Measurements from ENCODE around the gene FOLR1.

FOLR1 gene

DNA sequence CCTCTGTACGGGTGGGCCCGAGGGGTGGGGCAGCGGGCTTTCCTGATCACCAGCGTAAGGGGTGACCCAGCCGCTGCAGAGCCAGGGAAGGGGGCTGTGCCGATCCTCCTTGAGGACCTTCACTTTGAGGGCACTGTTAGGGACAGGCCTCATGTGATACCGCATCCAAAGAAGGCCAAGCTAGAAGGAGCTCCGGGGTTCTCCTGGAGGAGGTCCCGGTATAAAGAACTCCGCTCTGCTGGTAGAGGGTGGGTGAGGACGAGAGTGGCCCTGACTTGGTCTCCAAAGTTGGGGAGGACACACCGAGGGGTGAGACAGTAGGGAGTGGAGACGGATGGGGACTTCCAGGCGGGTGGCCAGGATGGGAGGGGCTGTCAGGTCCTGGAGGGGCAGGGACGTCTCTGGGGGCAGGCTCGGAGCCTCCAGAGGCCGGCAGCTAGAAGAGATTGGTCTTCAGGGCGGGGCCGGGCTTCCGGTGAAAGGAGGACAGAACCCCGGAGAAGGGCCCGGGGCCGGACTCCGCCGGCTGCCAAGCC, 47.4 kb downstream of the FOLR1 start:
- H3K27me3 ChIP-seq (ENCODE audit: insufficient read depth, poor library complexity, severe bottlenecking): peaks cover 42% of the 10 kb centered on the region
- peak; percentile 41; the same call in 1 of the 2 replicates for TF ChIP-seq POLR2AphosphoS5 (IDR thresholded peaks at IDR 0.05; ENCODE audit: low read depth)
- TF ChIP-seq, protein P1, sequence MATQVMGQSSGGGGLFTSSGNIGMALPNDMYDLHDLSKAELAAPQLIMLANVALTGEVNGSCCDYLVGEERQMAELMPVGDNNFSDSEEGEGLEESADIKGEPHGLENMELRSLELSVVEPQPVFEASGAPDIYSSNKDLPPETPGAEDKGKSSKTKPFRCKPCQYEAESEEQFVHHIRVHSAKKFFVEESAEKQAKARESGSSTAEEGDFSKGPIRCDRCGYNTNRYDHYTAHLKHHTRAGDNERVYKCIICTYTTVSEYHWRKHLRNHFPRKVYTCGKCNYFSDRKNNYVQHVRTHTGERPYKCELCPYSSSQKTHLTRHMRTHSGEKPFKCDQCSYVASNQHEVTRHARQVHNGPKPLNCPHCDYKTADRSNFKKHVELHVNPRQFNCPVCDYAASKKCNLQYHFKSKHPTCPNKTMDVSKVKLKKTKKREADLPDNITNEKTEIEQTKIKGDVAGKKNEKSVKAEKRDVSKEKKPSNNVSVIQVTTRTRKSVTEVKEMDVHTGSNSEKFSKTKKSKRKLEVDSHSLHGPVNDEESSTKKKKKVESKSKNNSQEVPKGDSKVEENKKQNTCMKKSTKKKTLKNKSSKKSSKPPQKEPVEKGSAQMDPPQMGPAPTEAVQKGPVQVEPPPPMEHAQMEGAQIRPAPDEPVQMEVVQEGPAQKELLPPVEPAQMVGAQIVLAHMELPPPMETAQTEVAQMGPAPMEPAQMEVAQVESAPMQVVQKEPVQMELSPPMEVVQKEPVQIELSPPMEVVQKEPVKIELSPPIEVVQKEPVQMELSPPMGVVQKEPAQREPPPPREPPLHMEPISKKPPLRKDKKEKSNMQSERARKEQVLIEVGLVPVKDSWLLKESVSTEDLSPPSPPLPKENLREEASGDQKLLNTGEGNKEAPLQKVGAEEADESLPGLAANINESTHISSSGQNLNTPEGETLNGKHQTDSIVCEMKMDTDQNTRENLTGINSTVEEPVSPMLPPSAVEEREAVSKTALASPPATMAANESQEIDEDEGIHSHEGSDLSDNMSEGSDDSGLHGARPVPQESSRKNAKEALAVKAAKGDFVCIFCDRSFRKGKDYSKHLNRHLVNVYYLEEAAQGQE (IDR thresholded peaks at IDR 0.05; ENCODE audit: insufficient replicate concordance, low read depth): no peak
- TF ChIP-seq, protein P2, sequence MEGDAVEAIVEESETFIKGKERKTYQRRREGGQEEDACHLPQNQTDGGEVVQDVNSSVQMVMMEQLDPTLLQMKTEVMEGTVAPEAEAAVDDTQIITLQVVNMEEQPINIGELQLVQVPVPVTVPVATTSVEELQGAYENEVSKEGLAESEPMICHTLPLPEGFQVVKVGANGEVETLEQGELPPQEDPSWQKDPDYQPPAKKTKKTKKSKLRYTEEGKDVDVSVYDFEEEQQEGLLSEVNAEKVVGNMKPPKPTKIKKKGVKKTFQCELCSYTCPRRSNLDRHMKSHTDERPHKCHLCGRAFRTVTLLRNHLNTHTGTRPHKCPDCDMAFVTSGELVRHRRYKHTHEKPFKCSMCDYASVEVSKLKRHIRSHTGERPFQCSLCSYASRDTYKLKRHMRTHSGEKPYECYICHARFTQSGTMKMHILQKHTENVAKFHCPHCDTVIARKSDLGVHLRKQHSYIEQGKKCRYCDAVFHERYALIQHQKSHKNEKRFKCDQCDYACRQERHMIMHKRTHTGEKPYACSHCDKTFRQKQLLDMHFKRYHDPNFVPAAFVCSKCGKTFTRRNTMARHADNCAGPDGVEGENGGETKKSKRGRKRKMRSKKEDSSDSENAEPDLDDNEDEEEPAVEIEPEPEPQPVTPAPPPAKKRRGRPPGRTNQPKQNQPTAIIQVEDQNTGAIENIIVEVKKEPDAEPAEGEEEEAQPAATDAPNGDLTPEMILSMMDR (IDR thresholded peaks at IDR 0.05; ENCODE audit: insufficient read depth, low read length): no peak
- TF ChIP-seq GABPA (IDR thresholded peaks at IDR 0.05; ENCODE audit: low read depth): no peak
- H3K27ac ChIP-seq (replicated peaks): no peak overlapping the region
- no peak overlapping the region for H3K4me3 ChIP-seq (replicated peaks; ENCODE audit: insufficient read depth, low read length)
- DNase-seq (ENCODE audit: low read depth in 1 of 2, low spot score in 1 of 2): no peak

DNA sequence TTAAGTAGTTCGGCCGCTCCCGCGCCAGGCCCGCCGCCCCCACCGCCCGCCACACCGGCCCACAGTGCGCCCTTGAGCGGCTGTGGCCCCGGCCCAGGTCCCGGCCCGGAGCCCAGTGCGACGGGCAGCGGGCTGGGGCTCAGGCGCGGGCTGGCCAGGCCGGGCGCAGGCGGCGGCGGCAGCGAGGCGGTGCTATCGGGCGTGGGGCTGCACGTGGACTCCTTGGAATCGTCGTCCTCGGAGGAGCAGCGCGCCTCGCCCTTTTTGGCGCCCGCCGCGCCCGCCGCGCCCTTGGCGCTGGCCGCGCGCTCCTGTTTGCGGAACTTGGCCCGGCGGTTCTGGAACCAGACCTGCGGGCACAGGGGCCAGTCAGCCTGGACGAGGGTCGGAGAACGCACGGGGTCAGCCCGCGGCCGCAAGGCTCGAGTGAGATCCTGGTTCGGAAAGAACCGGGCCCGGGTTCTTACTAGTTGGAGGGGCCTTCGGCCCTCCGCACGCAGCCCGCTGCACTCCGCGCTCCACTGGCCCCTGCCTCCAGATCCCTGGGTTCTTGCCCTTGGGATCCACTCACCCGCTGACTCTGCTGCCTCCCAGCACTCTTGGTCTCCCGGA, 48.0 kb downstream of the FOLR1 start:
- Histone ChIP-seq H3K4me3 (replicated peaks; ENCODE audit: insufficient read depth, low read length) (no peak overlapping the region), H3K27ac (replicated peaks) (no peak overlapping the region), H3K27me3 (ENCODE audit: insufficient read depth, poor library complexity, severe bottlenecking) (peaks cover 48% of the 10 kb centered on the region)
- TF ChIP-seq SPI1 (IDR thresholded peaks at IDR 0.05; ENCODE audit: borderline replicate concordance, low read depth) (no peak), POLR2AphosphoS5 (IDR thresholded peaks at IDR 0.05; ENCODE audit: low read depth) (no peak), GABPA (IDR thresholded peaks at IDR 0.05; ENCODE audit: low read depth) (no peak)
- TF ChIP-seq, protein P2 (IDR thresholded peaks at IDR 0.05; ENCODE audit: insufficient read depth, low read length): no peak
- TF ChIP-seq, protein P1 (IDR thresholded peaks at IDR 0.05; ENCODE audit: insufficient replicate concordance, low read depth): no peak
- DNase-seq (ENCODE audit: low read depth in 1 of 2, low spot score in 1 of 2): peak in 1 of 2 experiments; percentile 23

DNA sequence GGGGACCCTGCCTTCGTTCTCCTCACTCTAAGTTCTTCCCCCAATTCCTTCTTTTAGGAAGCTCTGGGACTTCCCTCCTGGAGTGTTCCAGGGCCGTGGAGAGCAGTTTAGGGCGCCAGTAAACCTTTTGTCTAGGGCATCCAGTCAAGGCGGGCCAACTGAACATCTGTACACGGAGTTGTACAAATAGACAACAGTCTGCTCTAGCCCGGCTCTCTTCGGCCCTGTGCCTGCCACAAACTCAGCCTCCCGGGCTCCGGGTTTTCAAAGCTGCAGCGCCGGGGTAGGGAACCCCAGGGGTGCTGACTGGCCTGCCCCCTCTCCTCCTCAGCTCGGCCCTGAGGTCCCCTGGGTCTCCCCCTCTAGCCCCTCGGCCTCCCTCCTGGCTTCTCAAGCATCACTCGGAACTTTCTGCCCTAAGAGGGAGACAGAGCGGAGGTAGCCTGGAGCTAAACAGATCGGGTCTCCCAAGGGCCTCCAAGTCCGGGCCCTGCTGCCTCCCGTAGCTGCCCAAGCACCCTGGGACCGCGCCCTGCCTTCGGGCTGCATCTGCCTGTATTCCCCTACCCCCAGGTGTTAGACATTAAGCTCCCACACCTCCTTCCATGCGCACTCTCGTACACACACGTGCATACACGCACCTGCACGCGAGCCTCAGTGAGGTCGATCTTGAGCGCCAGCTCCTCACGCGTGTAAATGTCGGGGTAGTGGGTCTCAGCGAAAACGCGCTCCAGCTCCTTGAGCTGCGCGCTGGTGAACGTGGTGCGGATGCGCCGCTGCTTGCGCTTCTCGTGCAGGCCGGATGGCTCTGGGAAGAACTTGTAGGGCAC, 48.7 kb downstream of the FOLR1 start:
- Histone ChIP-seq H3K27ac (replicated peaks) (no peak overlapping the region), H3K27me3 (ENCODE audit: insufficient read depth, poor library complexity, severe bottlenecking) (peaks cover 55% of the 10 kb centered on the region), H3K4me3 (replicated peaks; ENCODE audit: insufficient read depth, low read length) (no peak overlapping the region)
- no peak for DNase-seq (ENCODE audit: low read depth in 1 of 2, low spot score in 1 of 2)
- TF ChIP-seq, protein P2 (IDR thresholded peaks at IDR 0.05; ENCODE audit: insufficient read depth, low read length): no peak
- TF ChIP-seq SPI1 (IDR thresholded peaks at IDR 0.05; ENCODE audit: borderline replicate concordance, low read depth) (no peak), GABPA (IDR thresholded peaks at IDR 0.05; ENCODE audit: low read depth) (no peak), POLR2AphosphoS5 (IDR thresholded peaks at IDR 0.05; ENCODE audit: low read depth) (no peak)
- TF ChIP-seq, protein P1 (IDR thresholded peaks at IDR 0.05; ENCODE audit: insufficient replicate concordance, low read depth): no peak
